ENCODE results near the gene ST3GAL4. TPM values are rescaled to one million over a fixed set of nuclear protein-coding genes. Genes with fewer than 3 reads are reported as not detected.

The ST3GAL4 gene
- total and polyA plus RNA-seq, 2 of the 8 experiments (the other 6 are each of a cell fraction or from before 2014, with no cell fraction given), result 15.6 to 20.0 TPM

GRCh38 chr11:126390272-126390867 lies 34.9 kb downstream of the ST3GAL4 start:
- no peaks in the 10 kb centered on the region for H3K36me3 ChIP-seq (ENCODE audit: control insufficient read depth in 2 of 4, insufficient read depth in 4 of 4, low read length in 3 of 4)
- DNase-seq (ENCODE audit: low read depth in 1 of 2, low spot score in 2 of 2) (no peak), FAIRE-seq (no peak)
- no peak overlapping the region for H3K9ac ChIP-seq (replicated peaks in 1 of 4; ENCODE audit: extremely low read depth in 1 of 4, low read depth in 3 of 4, low read length in 3 of 4)
- H3K27ac ChIP-seq (ENCODE audit: low read depth, low read length), result no peak overlapping the region
- H4K8ac ChIP-seq (ENCODE audit: extremely low read depth, insufficient read depth, low read length), result no peak overlapping the region
- H2AFZ ChIP-seq (ENCODE audit: low read length), result no peak overlapping the region
- peaks cover 4 to 5% of the 10 kb centered on the region in 2 experiments for H4K20me1 ChIP-seq (replicated peaks in 1 of 2; ENCODE audit: control insufficient read depth in 1 of 2, insufficient read depth in 2 of 2, low read length in 2 of 2)
- H3K18ac ChIP-seq (ENCODE audit: extremely low read depth, low read length), result no peak overlapping the region
- no peaks in the 10 kb centered on the region for H3K27me3 ChIP-seq (replicated peaks in 1 of 4; ENCODE audit: control insufficient read depth in 3 of 4, extremely low read depth in 1 of 4, insufficient read depth in 3 of 4, low read length in 3 of 4)
- H3K4me1 ChIP-seq (replicated peaks in 1 of 4; ENCODE audit: control insufficient read depth in 3 of 4, insufficient read depth in 4 of 4, low read length in 3 of 4), result peaks cover 0 to 11% (median 3%) of the 10 kb centered on the region in 4 experiments; a peak in 6 of 7 replicates
- whole genome bisulfite sequencing, 2 experiments (ENCODE audit: extremely low coverage in 1 of 2, insufficient coverage in 1 of 2, insufficient read length in 1 of 2, insufficient replicate concordance in 2 of 2, low coverage in 1 of 2, low lambda C conversion rate in 2 of 2, missing lambda C conversion rate in 1 of 2), result 71% methylated on average over 5 of the region's 5 CpGs; no CpG with 5 or more reads in 1 of the 2 experiments
- ChIA-PET POLR2A (ENCODE audit: partially characterized antibody) (interaction anchor here (0.6 to 0.7 kb wide), 2 partner anchors 100 to 995 kb away, joined by 3 read pairs; no protein-coding TSS in a partner anchor), CTCF (ENCODE audit: partially characterized antibody) (interaction anchor here (0.6 to 1.6 kb wide), 6 partner anchors 10 to 450 kb away, joined by 3 read pairs; no protein-coding TSS in a partner anchor)
- H3K9me3 ChIP-seq (ENCODE audit: insufficient read depth in 2 of 2, low read depth in 1 of 2, low read length in 1 of 2), result no peaks in the 10 kb centered on the region
- no peak overlapping the region for H2BK15ac ChIP-seq (ENCODE audit: low read length)
- no peak overlapping the region for H4K5ac ChIP-seq (ENCODE audit: insufficient read length, low read depth, low read length)
- H2BK12ac ChIP-seq (ENCODE audit: low read depth, low read length), result no peak overlapping the region
- H2AK5ac ChIP-seq (ENCODE audit: low read depth, low read length), result no peak overlapping the region
- no peak overlapping the region for H3K56ac ChIP-seq (replicated peaks; ENCODE audit: insufficient read length, low read depth, low read length)
- H2BK20ac ChIP-seq (ENCODE audit: low read length), result no peak overlapping the region
- no peak overlapping the region for H3K23ac ChIP-seq (ENCODE audit: insufficient read length)
- H2BK5ac ChIP-seq (ENCODE audit: low read depth, low read length), result no peak overlapping the region
- no peak overlapping the region for H4K91ac ChIP-seq (replicated peaks; ENCODE audit: insufficient read length, low read length)
- peaks cover 6% of the 10 kb centered on the region for H3K79me1 ChIP-seq (ENCODE audit: low read depth, low read length)
- H2BK120ac ChIP-seq (replicated peaks; ENCODE audit: low read depth, low read length), result no peak overlapping the region
- no peak overlapping the region for H3K4ac ChIP-seq (replicated peaks; ENCODE audit: insufficient read length, low read depth, low read length)
- H3K14ac ChIP-seq (ENCODE audit: insufficient read length), result no peak overlapping the region
- peaks cover 0 to 3% of the 10 kb centered on the region in 2 experiments; a peak in 1 of 4 replicates for H3K79me2 ChIP-seq (ENCODE audit: control insufficient read depth in 1 of 2, insufficient read depth in 2 of 2, low read length in 2 of 2)
- H3K4me2 ChIP-seq (ENCODE audit: insufficient read depth in 1 of 2, low read depth in 2 of 2, low read length in 2 of 2), result no peak overlapping the region
- no peaks in the 10 kb centered on the region for H3K23me2 ChIP-seq (ENCODE audit: low read depth, low read length)
- no peak overlapping the region for H3K4me3 ChIP-seq (ENCODE audit: extremely low read depth in 1 of 4, insufficient read depth in 2 of 4, low read depth in 3 of 4, low read length in 4 of 4)
- TF ChIP-seq RFX5 (IDR thresholded peaks at IDR 0.05; ENCODE audit: borderline replicate concordance, low read depth, low read length) (no peak), TAF7 (optimal IDR thresholded peaks at IDR 0.05; ENCODE audit: borderline replicate concordance, low read depth, low read length) (no peak), SUZ12 (IDR thresholded peaks at IDR 0.05; ENCODE audit: low read length) (no peak), FOSL1 (IDR thresholded peaks at IDR 0.05; ENCODE audit: insufficient read depth, low read depth, low read length) (no peak), CTCF (IDR thresholded peaks at IDR 0.05; ENCODE audit: control extremely low read depth in 1 of 3, insufficient read depth in 1 of 3, low read depth in 1 of 3, low read length in 3 of 3) (no peak), CBX8 (IDR thresholded peaks at IDR 0.05; ENCODE audit: borderline replicate concordance, low read depth, low read length) (no peak), SAP30 (IDR thresholded peaks at IDR 0.05; ENCODE audit: insufficient read depth, insufficient replicate concordance, low read length) (no peak), ZNF274 (IDR thresholded peaks at IDR 0.05; ENCODE audit: borderline replicate concordance, extremely low read depth, low read length) (no peak), SP2 (IDR thresholded peaks at IDR 0.05; ENCODE audit: low read length) (no peak), TCF12 (IDR thresholded peaks at IDR 0.05; ENCODE audit: low read depth, low read length) (no peak)
